Renal cortex interstitium (tissue), 11 donors: Measurements from ENCODE around the gene PLEKHG4B. TPM values are rescaled to one million over a fixed set of nuclear protein-coding genes. Genes with fewer than 3 reads are reported as not detected.
"Not testable (repeated sequence)": the region's sequence is repeated elsewhere in the genome, so short reads cannot be mapped to it uniquely, and the experiment has no call there.

Source experiments
- DNase-seq, 11 donors: peaks; one replicate each; pipeline ENCODE4 v3.0.0-alpha.2; 2013; ENCODE audit warnings: low read depth in 9 of 11, low spot score in 4 of 11; ENCODE audit errors: extremely low read depth in 1 of 11
- polyA plus RNA-seq, 3 donors: library from polyadenylated mRNA; unstranded; fragments of 120-200 nt; gene quantifications; one replicate each; pipeline ENCODE4 v1.2.1, GENCODE V29; 2013; ENCODE audit not compliant: insufficient read length in 3 of 3

The PLEKHG4B gene
- polyA plus RNA-seq, 3 donors = 11.0 to 16.6 (median 14.6) TPM

DNA sequence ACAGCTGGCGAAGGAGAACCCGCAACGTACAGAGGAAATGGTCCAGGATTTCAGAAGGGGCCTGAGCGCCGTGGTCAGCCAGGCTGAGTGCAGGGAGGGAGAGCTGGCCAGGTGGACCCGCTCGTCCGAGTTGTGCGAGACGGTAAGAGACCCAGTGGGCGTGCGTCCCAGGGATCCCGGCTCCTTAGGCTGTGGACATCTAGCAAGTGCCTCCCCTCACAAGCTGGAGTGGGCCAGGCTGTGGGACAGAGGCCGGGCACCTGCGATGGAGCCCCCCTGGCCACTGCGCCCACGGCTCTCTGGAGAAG, 69.8 kb downstream of the PLEKHG4B start:
- no peak for DNase-seq

DNA sequence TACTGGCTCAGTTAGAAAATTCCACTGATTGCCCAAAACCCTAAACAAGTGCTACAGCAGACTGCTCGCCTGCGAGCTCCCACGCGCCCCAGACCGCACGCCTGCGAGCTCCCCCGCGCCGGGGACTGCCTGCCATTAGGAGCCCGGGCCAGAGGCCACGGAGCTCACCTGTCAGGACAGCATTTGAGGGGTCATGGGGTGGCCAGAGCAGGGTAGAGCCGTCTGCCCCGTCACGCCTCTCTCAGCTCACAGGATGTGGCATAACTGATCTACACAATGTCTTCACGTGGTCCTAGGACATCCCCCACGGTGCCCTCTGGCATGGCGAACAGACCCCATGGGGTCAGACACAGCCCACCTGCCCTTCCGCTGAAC, 70.2 kb downstream of the PLEKHG4B start:
- DNase-seq = no peak

DNA sequence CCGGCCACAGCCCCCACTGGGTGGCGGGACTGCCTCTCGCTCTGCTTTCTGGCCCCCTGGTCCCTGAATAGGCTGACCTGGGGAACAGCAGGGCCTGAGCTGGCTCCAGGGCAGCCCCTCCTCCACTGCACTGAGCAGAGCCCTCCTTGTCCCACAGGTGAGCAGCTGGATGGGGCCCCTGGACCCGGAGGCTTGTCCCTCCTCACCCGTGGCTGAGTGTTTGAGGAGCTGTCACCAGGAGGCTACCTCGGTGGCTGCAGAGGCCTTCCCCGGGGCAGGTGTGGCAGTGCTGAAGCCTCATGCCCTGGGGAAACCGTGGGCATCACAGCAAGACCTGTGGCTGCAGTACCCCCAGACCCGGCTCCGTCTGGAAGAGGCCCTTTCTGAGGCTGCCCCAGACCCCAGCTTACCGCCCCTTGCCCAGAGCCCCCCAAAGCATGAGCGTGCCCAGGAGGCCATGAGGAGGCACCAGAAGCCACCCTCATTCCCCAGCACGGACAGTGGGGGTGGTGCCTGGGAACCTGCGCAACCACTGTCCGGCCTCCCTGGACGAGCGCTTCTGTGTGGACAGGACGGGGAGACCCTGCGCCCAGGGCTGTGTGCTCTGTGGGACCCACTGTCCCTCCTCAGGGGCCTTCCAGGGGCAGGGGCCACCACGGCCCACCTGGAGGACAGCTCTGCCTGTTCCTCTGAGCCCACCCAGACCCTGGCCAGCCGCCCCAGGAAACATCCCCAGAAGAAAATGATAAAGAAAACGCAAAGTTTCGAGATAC, 70.8 kb downstream of the PLEKHG4B start:
- no peak for DNase-seq

- DNase-seq = no peak
Observed at GRCh38 chr5:163338-163620, 71.3 kb downstream of the PLEKHG4B start.

DNA sequence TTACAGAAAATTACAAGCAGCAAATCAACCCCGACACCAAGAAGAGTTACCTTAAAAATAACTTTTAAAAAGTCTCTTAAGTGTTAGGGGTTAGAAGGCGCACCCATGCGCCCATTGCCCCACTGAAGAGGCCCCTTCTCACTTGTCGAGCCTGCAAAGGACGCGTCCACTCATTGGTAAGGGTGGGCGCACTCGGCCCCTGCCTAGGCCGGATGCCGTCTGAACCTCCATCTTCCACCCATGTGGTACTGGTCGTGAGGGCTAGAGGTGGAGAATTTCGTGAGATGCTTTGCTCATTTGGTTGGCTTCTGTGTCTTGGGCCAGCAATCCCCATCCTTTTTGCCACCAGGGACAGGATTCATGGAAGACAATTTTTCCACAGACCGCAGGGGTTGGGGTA, 71.9 kb downstream of the PLEKHG4B start:
- no peak for DNase-seq

DNA sequence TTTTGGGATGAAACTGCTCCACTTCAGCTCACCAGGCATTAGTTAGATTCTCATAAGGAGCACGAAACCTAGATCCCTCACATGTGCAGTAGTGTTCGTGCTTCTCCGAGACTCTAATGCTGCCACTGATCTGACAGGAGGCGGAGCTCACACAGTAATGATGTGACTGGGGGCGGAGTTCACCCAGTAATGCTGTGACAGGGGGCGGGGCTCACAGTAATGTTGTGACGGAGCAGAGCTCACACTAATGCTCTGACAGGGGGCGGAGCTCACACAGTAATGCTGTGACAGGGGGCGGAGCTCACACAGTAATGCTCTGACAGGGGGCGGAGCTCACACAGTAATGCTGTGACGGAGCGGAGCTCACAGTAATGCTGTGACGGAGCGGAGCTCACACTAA, 72.3 kb downstream of the PLEKHG4B start:
- DNase-seq = no peak

GRCh38 chr5:164783-165182, 72.8 kb downstream of the PLEKHG4B start:
- DNase-seq = not testable (repeated sequence)

DNA sequence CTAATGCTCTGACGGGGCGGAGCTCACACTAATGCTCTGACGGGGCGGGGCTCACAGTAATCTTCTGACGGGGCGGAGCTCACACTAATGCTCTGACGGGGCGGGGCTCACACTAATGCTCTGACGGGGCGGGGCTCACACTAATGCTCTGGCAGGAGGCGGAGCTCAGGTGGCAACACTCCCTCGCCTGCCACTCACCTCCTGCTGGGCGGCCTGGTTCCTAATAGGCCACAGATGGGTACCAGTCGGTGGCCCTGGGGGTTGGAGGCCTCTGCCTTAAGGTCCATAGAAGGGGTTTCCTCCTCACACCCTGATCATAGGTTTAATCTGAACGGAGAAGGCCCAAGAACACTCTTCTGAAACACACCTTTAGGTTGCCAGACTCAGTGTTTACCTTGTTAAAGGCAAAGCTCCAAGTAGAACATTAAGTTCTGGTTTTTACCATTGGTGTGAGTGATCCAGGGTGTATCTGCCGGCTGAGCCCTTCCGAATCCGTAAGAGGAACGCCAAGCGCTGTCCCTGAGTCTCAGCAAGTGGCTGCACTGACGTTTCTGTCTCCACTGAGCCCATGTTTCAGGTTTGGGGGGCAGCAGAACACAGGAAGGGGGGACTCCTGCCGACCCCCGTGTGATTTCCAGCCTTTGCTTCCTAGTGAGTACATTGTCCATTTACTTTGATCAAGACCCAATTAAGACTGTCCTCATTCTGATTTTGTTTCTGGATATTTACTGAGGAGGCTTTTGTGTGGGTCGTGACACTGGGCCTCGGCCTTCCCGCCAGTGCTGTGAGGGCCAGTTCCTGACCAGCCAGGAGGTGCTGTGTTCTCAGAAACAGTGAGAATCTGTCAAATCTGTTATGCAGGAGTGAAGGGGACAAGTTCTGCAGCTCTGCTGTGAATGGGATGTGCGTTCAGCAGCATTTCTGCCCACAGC, 74.7 kb downstream of the PLEKHG4B start:
- DNase-seq = no peak

- no peak for DNase-seq
Observed at GRCh38 chr5:167511-167910, 75.5 kb downstream of the PLEKHG4B start.

DNA sequence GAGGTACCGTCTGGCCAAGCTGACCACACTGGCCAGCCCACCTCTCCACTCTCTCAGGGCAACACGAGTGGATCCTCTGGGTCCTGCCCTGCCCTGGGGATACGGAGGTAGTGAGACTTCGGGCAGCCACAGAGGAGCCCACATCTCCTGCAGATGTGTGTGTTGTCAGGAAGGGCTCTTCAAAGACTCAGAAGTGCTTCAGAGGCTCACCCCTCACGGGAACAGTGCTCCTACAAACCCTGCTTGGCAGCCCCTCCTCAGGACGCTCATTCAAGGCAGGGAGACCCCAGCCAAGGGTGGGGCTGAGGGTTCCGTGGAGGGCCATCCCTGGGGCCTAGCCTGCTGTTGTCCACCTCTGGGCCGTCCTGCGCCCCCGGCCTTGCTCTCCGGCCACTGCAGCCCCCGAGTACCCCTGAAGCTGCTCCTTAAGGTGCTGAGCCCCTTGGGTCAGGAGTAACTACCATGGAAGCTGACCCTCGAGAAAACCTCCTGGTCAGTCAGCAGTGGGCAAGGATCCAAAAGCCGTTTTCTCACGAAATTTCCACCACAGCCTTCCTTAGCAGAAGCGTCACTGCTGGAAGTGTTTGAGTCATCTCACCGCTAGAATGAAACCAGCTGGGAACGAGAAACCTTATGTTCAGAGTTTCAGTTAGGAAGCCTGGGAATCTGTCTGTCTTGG, 76.2 kb downstream of the PLEKHG4B start:
- no peak for DNase-seq

DNA sequence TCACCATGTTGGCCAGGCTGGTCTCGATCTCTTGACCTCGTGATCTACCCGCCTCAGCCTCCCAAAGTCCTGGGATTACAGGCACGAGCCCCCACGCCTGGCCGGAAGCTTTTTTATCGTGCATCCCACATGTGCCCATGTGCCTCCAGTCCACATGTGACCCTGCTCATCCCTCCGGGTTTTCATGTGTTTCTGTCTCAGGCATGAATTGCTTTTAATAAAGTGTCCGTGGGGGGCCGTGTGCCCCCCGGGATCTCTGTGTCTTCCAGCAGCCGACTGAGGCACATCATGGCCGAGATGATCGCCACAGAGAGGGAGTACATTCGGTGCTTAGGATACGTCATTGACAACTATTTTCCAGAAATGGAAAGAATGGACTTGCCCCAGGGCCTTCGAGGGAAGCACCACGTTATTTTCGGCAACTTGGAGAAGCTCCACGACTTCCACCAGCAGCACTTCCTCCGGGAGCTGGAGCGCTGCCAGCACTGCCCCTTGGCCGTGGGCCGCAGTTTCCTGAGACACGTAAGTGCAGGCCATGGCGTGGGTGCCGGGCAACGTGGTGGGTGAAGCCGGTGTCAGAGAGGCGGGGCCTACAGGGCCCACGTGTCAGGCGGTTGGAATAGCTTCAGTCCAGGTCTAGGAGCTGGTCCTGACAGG, 77.2 kb downstream of the PLEKHG4B start:
- no peak for DNase-seq

- DNase-seq = no peak
Observed at GRCh38 chr5:169728-170094, 77.7 kb downstream of the PLEKHG4B start.

DNA sequence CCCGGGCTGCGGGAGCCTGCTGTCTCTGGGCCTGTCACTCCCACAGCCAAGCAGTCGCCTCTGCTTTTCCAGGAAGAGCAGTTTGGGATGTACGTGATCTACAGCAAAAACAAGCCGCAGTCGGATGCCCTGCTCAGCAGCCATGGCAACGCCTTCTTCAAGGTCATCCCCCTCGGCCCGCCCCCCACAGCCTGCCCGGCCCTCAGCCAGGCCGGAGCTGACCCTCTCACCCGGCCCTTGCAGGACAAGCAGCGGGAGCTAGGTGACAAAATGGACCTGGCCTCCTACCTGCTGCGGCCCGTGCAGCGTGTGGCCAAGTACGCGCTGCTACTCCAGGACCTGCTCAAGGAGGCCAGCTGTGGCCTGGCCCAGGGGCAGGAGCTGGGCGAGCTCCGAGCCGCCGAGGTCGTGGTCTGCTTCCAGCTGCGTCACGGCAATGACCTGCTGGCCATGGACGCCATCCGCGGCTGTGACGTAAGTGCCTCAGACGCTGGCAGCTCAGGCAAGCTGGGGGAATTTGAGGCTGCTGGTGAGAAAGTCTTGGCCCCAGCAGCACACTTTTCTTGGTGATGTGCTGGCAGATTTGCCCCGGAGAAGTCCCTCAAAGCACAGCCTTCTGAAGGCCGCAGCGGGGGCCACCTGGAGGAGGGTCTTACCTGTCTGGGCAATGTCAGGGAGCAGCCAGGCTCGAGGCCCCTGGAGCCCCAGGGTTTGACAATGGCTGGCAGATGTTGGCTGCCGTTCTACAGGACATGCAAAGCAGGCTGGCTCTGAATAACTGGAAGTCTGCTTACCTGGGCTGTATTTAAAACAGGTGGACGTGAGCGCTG, 79.2 kb downstream of the PLEKHG4B start:
- DNase-seq = no peak

GRCh38 chr5:171801-172331, 79.9 kb downstream of the PLEKHG4B start:
- no peak for DNase-seq

DNA sequence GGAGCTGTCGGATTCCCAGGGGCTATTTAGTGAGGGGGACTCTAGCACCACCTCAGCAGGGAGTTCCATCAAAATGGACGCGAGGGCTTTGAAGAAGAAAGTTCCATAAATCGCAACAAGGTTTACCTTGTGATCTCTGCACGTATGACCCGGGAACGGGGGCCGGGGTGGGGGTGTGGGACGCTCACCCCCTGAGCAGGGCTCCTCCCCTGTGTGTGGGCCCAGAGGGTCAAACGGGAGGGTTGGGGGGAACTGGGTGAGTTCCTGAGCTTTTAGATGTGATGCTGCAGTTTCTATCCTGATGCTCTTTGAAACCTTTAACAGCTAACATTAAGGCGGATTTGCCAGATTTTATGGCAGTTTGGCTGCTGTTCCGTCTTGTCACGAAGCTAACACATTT, 80.5 kb downstream of the PLEKHG4B start:
- DNase-seq = no peak

- DNase-seq = no peak
Observed at GRCh38 chr5:172841-173251, 80.9 kb downstream of the PLEKHG4B start.

GRCh38 chr5:173392-174290, 81.7 kb downstream of the PLEKHG4B start:
- DNase-seq = no peak

DNA sequence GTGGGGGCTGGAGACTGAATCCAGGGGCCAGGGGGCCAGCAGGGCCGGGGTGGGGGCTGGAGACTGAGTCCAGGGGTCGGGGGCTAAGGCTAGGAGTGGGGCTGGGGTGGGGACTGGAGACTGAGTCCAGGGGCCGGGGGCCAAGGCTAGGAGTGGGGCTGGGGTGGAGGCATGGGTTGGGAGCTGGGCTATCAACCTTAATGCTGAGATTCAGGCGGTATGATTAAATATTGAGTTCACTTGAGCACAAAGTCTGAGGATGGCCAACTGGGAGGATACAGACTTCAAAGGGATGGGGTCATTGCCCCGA, 82.3 kb downstream of the PLEKHG4B start:
- no peak for DNase-seq
